Left ventricle myocardium superior (tissue), 1 donor: ENCODE measurements around the gene PRX. TPM values are rescaled to one million over a fixed set of nuclear protein-coding genes. Genes with fewer than 3 reads are reported as not detected.
A peak's percentile ranks its signal among the peaks of the same experiment; 100 is the strongest.

Experiments used
- ATAC-seq: fragments of 200-7000 bp; cut with Tn5 transposase; one replicate; pipeline ENCODE4 v1.9.1; 2020; ENCODE audit warnings: mild to moderate bottlenecking, moderate library complexity
- DNase-seq: peaks from one replicate; pipeline ENCODE4 v3.0.0-alpha.2; 2020
- intact Hi-C: fragments of 100-400 bp; cut with micrococcal nuclease; formaldehyde crosslinking; loops from one replicate; pipeline ENCODE4 v1.11.0; 2022
- microRNA-seq: library from miRNA; unstranded; fragments of <30 nt; microRNA quantifications from one replicate; pipeline ENCODE4 v1.2.0, GENCODE V29; 2020; ENCODE audit warnings: borderline number of aligned reads
- total RNA-seq: library from RNA; stranded (reverse); fragmentation: NEBNext Ultra II Directional; extraction: Animal tissue kit (Norgen Biotek cat#: 25700); gene quantifications from one replicate; pipeline ENCODE4 v1.2.1, GENCODE V29; 2021
- donor health status: DM: no; HTN: yes; CAD: no; lungs with severe emphysema.

Gene PRX
- total RNA-seq, 1 donor from 2014 or later, result 4.1 TPM

GRCh38 chr19:40348961-40349507, 64.1 kb downstream of the PRX start:
- ATAC-seq (no peak), DNase-seq (no peak)
- intact Hi-C loops, result no loop called here

GRCh38 chr19:40348125-40348913, 64.9 kb downstream of the PRX start, which contains the start of the genes C19orf47 and PLD3:
TSS of gene C19orf47 (minus strand) at chr19:40348397. CDS start at chr19:40341857, 6,540 bp downstream.
TSS of gene PLD3 (plus strand) at chr19:40348695. CDS start at chr19:40366484, 17,789 bp downstream.
- ATAC-seq (peak; percentile 97), DNase-seq (peak; percentile 100)
- intact Hi-C loops, result no loop called here

- no peak for DNase-seq
- no peak for ATAC-seq
- intact Hi-C loops, result no loop called here
Measured at GRCh38 chr19:40344422-40344821, 68.8 kb downstream of the PRX start.

Small RNA genes within 50 kb of the gene (microRNA-seq; reads per million reads assigned to microRNA genes)
- gene MIR6796, result not detected

Other genes with a start within 250 kb of the PRX start
- gene MAP3K10, start 222.0 kb downstream of the PRX start, total RNA-seq, result 19.6 TPM
- not detected for gene TTC9B, start 195.0 kb downstream of the PRX start, total RNA-seq
- not detected for gene CCNP, start 186.7 kb downstream of the PRX start, total RNA-seq
- 135 TPM for gene AKT2, start 128.0 kb downstream of the PRX start, total RNA-seq
- 215 TPM for gene C19orf47, start 65.0 kb downstream of the PRX start, total RNA-seq
- gene PLD3, start 64.7 kb downstream of the PRX start, total RNA-seq, result 161 TPM
- gene HIPK4, start 23.2 kb downstream of the PRX start, total RNA-seq, result not detected
- 8.9 TPM for gene SERTAD1, start 12.6 kb upstream of the PRX start, total RNA-seq
- gene SERTAD3, start 31.0 kb upstream of the PRX start, total RNA-seq, result 23.4 TPM
- 120 TPM for gene BLVRB, start 52.4 kb upstream of the PRX start, total RNA-seq
- gene SPTBN4, start 53.6 kb upstream of the PRX start, total RNA-seq, result 4.8 TPM
- gene SHKBP1, start 163.5 kb upstream of the PRX start, total RNA-seq, result 16.4 TPM
- gene LTBP4, start 188.0 kb upstream of the PRX start, total RNA-seq, result 294 TPM